Osteocyte (in vitro differentiated cells): ENCODE measurements around the gene TBXAS1. TPM values are rescaled to one million over a fixed set of nuclear protein-coding genes. Genes with fewer than 3 reads are reported as not detected.
A peak's percentile ranks its signal among the peaks of the same experiment; 100 is the strongest.

Source experiments
- DNase-seq: peaks from one replicate; pipeline ENCODE4 v3.0.0; 2021; ENCODE audit warnings: mixed read lengths; ENCODE audit not compliant: unreplicated experiment; ENCODE audit errors: extremely low spot score
- H3K27ac Mint-ChIP-seq: one replicate; pipeline ENCODE4 v1.8.0; 2021; ENCODE audit warnings: mild to moderate bottlenecking, mixed read lengths; ENCODE audit not compliant: unreplicated experiment
- H3K27me3 Mint-ChIP-seq: one replicate; pipeline ENCODE4 v1.8.0; 2021; ENCODE audit warnings: mixed read lengths; ENCODE audit not compliant: unreplicated experiment
- H3K36me3 Mint-ChIP-seq: one replicate; pipeline ENCODE4 v1.8.0; 2021; ENCODE audit warnings: mixed read lengths; ENCODE audit not compliant: unreplicated experiment
- H3K4me1 Mint-ChIP-seq: one replicate; pipeline ENCODE4 v1.8.0; 2021; ENCODE audit warnings: mixed read lengths; ENCODE audit not compliant: unreplicated experiment
- H3K4me3 Mint-ChIP-seq: one replicate; pipeline ENCODE4 v1.8.0; 2021; ENCODE audit warnings: mild to moderate bottlenecking, moderate library complexity, mixed read lengths; ENCODE audit not compliant: unreplicated experiment
- H3K9me3 Mint-ChIP-seq: one replicate; pipeline ENCODE4 v1.8.0; 2021; ENCODE audit warnings: mixed read lengths; ENCODE audit not compliant: unreplicated experiment
- CTCF ChIP-seq: fragments of 200-600 bp; sonication (generic); IDR thresholded peaks from 2 replicates; pipeline ENCODE4 v1.5.0; 2021; ENCODE audit warnings: antibody characterized with exemption, mild to moderate bottlenecking, moderate library complexity
- total RNA-seq: library from RNA; stranded (reverse); gene quantifications from 2 replicates; pipeline ENCODE4 v1.2.1, GENCODE V29; 2021

The TBXAS1 gene
- total RNA-seq, 1 donor from 2014 or later = 3.5 TPM

- Mint-ChIP-seq H3K36me3 (no peaks in the 10 kb centered on the region), H3K27me3 (peaks cover 22% of the 10 kb centered on the region), H3K27ac (no peak overlapping the region), H3K4me1 (peaks cover 11% of the 10 kb centered on the region), H3K9me3 (no peaks in the 10 kb centered on the region), H3K4me3 (no peak overlapping the region)
- TF ChIP-seq CTCF = no peak
- DNase-seq = no peak
Observed at GRCh38 chr7:139982927-139983920, 154.2 kb downstream of the TBXAS1 start.

GRCh38 chr7:139984642-139985539 is 155.8 kb downstream of the TBXAS1 start:
- H3K36me3 Mint-ChIP-seq = no peaks in the 10 kb centered on the region
- peaks cover 11% of the 10 kb centered on the region for H3K4me1 Mint-ChIP-seq
- H3K27ac Mint-ChIP-seq = no peak overlapping the region
- no peak overlapping the region for H3K4me3 Mint-ChIP-seq
- no peak for TF ChIP-seq CTCF
- no peak for DNase-seq
- peaks cover 22% of the 10 kb centered on the region for H3K27me3 Mint-ChIP-seq
- no peaks in the 10 kb centered on the region for H3K9me3 Mint-ChIP-seq

- Mint-ChIP-seq H3K27ac (no peak overlapping the region), H3K27me3 (peaks cover 22% of the 10 kb centered on the region), H3K4me1 (peaks cover 6% of the 10 kb centered on the region), H3K4me3 (no peak overlapping the region), H3K9me3 (no peaks in the 10 kb centered on the region), H3K36me3 (no peaks in the 10 kb centered on the region)
- DNase-seq = no peak
- no peak for TF ChIP-seq CTCF
Observed at GRCh38 chr7:139985811-139986210, 156.7 kb downstream of the TBXAS1 start.

- TF ChIP-seq CTCF = peak; percentile 6
- DNase-seq = no peak
- H3K27me3 Mint-ChIP-seq = peaks cover 19% of the 10 kb centered on the region
- H3K9me3 Mint-ChIP-seq = no peaks in the 10 kb centered on the region
- no peaks in the 10 kb centered on the region for H3K36me3 Mint-ChIP-seq
- peaks cover 6% of the 10 kb centered on the region for H3K4me1 Mint-ChIP-seq
- H3K27ac Mint-ChIP-seq = no peak overlapping the region
- H3K4me3 Mint-ChIP-seq = no peak overlapping the region
Observed at GRCh38 chr7:139987691-139988516, 158.8 kb downstream of the TBXAS1 start.
